HPDE6-E6E7 (cell line): ENCODE data around the gene SRRM3.
"Not testable (repeated sequence)": the region's sequence is repeated elsewhere in the genome, so short reads cannot be mapped to it uniquely, and the experiment has no call there.

ENCODE experiments used
- DNase-seq: peaks from one replicate; pipeline ENCODE4 v3.0.0; 2011; ENCODE audit warnings: missing footprints; ENCODE audit errors: extremely low spot score

The SRRM3 gene

DNA sequence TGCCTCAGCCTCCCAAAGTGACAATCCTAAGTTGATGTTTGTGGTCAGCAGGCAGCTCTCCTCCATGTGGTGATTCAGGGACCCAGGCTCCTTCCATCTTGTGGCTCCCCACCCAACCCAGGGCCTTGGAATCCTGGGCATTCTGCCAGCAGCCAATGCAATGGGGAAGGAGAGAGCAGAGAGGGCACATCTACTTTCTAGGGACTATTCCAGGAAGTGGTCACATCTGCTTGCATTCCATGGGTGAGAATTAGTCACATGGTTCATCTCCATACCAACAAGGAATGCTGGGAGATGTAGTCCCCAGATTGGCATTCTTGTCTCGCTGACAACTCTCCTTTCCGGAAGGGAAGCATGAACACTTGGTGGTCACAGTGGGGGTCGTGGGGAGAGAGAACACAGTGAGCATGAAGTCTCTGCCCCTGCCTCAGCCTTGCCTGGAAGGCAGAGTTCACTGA, 9.9 kb upstream of the SRRM3 start:
- DNase-seq = no peak

- no peak for DNase-seq
Observed at GRCh38 chr7:76193466-76193865, 8.2 kb upstream of the SRRM3 start.

- DNase-seq = no peak
Observed at GRCh38 chr7:76193883-76194282, 7.8 kb upstream of the SRRM3 start.

GRCh38 chr7:76196786-76197185, 4.9 kb upstream of the SRRM3 start:
- DNase-seq = no peak

- no peak for DNase-seq
Observed at GRCh38 chr7:76198202-76198601, 3.5 kb upstream of the SRRM3 start.

- no peak for DNase-seq
Observed at GRCh38 chr7:76202666-76203030, 952 bp downstream of the SRRM3 start.

DNA sequence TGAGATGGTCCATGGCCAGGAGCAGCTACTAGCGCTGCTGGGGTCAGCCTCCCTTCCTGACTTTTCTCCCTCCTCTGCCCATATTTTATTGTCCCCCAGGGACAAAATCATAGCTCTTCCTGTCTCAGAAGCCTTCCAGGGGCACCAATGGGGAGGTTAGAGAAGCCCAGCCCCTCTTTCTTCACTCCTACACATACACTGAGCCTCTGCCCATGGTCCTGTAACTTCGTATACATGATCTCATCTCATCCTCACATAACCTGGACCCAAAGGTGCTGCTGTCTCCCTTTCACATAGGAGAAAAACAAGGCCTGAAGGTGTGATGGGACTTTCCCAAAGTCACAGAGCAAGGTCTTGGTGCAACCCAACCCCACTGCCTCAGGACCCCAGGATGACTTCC, 2.5 kb downstream of the SRRM3 start:
- no peak for DNase-seq

- DNase-seq = no peak
Observed at GRCh38 chr7:76206633-76207032, 4.9 kb downstream of the SRRM3 start.

DNA sequence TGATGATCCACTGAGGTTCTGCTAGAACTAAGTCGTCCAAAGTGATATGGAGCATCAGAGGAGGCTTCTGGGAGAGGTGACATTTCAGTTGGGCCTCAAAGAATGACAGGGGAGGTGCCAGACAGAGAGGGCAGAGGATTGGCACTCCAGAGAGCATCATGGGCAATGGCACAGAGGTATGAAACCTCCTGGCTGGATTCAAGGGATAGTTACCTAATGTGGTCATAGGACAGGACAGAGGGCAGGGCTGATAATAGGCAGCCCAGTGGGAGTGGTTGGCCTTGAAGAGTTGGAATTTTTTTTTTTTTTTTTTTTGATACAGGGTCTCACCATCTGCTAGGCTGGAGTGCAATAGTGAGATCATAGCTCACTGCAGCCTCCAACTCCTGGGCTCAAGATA, 7.6 kb downstream of the SRRM3 start:
- no peak for DNase-seq

DNA sequence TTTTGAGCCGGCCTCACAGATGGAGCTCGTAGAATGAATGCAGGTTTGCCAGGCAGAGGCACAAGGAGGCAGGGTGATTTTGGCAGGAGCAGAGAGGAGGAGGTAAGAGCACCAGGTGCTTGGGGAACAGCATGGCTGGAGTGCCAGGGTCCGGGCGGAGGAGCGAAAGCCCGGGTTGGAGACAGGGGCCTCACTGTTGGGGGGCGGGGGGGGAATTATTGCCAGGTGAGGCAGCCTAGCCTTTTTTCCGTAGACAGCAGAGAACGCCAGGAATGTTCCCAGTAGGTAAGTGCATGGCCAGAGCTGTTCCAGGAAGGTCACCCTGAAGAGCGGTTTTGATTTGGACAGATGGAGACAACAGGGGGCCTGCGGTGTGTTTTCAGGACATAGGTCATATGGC, 9.5 kb downstream of the SRRM3 start:
- DNase-seq = no peak

DNA sequence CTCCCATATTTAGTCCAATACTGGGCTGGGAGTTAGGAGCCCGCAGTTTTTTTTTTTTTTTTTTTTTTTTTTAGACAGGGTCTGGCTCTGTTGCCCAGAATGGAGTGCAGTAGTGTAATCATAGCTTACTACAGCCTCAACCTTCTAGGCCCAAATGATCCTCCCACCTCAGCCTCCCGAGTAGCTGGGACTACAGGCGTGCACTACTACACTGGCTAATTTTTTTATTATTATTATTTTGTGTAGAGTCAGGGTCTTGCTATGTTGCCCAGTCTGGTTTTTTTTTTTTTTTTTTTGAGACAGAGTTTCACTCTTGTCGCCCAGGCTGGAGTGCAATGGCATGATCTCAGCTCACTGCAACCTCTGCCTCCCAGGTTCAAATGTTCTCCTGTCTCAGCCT, 13.7 kb downstream of the SRRM3 start:
- DNase-seq = not testable (repeated sequence)

- DNase-seq = no peak
Observed at GRCh38 chr7:76216381-76217082, 14.8 kb downstream of the SRRM3 start.

GRCh38 chr7:76217942-76218566, 16.4 kb downstream of the SRRM3 start:
- DNase-seq = no peak

- DNase-seq = no peak
Observed at GRCh38 chr7:76220185-76221057, 18.7 kb downstream of the SRRM3 start.

GRCh38 chr7:76222333-76222732, 20.6 kb downstream of the SRRM3 start:
- no peak for DNase-seq

DNA sequence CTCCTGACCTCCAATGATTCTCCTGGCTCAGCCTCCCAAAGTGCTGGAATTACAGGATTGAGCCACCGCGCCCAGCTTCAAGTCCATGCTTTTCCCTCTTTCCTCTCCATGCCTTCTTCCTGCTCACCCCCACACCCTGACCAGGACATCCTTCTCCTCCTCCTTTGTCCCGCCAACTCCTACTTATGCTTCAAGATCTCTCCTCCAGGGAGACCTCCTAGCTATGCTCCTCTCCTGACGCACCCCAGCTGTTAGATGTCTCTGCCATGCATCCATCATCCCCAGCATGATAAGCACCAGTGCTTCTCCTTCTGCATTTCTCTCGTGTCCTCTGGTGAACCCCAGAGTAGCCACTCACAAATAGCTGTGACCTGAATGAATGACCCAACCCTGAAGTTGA, 21.1 kb downstream of the SRRM3 start:
- no peak for DNase-seq

DNA sequence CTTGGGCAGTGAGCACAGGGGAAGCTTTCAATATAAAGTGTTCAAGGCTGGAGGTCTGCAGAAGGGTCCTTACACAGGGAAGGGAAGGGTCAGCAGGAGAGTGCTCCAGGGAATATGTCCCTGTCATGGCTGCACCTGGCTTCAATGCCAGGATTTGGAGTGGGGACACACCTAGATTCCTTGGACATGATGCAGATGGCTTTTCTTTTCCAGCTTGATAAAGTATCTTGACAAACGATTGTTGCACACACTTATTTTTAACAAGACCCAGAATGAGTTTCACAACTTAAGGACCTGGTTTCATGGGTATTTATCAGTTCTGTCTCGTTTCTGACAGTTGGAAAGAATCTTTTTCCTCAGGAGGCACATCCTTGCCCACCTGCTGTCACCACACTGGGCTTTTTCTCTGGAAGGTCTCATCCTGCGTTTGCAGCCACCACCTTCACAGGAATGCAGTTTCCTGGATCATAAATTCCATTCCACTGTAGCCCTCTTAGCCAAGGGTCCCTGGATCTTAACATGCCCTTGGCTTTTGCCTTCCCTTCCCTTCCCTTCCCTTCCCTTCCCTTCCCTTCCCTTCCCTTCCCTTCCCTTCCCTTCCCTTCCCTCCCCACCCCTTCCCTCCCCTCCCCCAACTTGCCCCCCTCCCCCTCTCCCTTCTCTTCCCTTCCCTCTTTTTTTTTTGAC, 21.7 kb downstream of the SRRM3 start:
- no peak for DNase-seq

DNA sequence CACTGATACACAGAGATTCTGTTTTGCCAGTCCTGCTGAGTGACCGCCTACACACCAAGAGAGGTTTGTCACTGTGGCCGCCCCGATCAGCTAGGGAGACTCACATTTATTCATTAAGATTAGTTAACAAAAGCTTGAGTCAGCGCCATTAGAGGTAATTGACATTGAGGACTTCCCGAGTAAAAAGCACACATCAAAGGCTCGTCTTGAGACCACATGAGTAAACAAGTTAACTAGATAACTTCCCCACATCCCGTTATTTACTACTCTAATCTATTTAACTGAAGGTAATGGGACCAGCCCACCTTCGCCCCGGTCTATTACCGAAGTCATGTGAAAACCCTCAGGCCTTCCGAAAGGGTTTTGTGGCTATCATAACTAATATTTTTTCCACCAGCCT, 23.0 kb downstream of the SRRM3 start:
- no peak for DNase-seq

GRCh38 chr7:76225379-76225778, 23.7 kb downstream of the SRRM3 start:
- DNase-seq = no peak

DNA sequence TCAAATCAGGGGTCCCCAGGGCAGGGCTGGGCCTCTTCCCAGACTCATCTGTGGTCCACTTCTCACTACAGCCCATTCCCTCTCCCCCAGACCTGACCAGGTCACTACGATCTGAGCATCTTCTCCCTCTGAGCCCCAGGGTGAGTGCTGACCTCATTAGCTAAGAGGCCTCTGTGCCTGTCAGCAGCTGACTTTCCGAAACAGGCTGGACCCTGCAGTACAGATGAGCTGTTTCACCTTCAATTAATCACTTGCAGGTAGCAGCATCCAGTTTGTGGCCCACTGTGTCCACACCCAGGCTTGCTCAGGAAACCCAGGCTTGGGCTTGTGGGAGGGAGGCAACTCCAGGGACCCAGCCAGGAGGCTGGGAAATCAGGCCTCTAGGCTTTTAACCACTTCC, 24.3 kb downstream of the SRRM3 start:
- no peak for DNase-seq

GRCh38 chr7:76226878-76227423, 25.3 kb downstream of the SRRM3 start:
- not testable (repeated sequence) for DNase-seq

- DNase-seq = no peak
Observed at GRCh38 chr7:76230214-76230613, 28.5 kb downstream of the SRRM3 start.
